ENCODE data around the gene ARMC8. TPM values are rescaled to one million over a fixed set of nuclear protein-coding genes. Genes with fewer than 3 reads are reported as not detected.

Gene ARMC8
- polyA plus RNA-seq, 1 donor from 2014 or later = 90.6 TPM

- no peak overlapping the region for H3K27ac ChIP-seq (ENCODE audit: low read length)
- H3K27me3 ChIP-seq (ENCODE audit: insufficient read depth, low read depth, low read length) = no peaks in the 10 kb centered on the region
- H2AFZ ChIP-seq (ENCODE audit: low read depth, low read length) = no peak overlapping the region
- no peaks in the 10 kb centered on the region for H3F3A ChIP-seq (ENCODE audit: insufficient read depth, low read length, poor library complexity, severe bottlenecking)
- H3K9me2 ChIP-seq (ENCODE audit: insufficient read depth, low read length) = no peaks in the 10 kb centered on the region
- no peak overlapping the region for H3K4me2 ChIP-seq (ENCODE audit: low read length)
- no peaks in the 10 kb centered on the region for H3K36me3 ChIP-seq (ENCODE audit: insufficient read depth, low read length)
- H3K4me3 ChIP-seq (ENCODE audit: low read length) = no peak overlapping the region
- H3K9ac ChIP-seq (ENCODE audit: low read length) = no peak overlapping the region
- TF ChIP-seq SMC3 (conservative IDR thresholded peaks at IDR 0.05; ENCODE audit: poor library complexity) (no peak), EP300 (conservative IDR thresholded peaks at IDR 0.05; ENCODE audit: poor library complexity, severe bottlenecking) (no peak), CTCF (IDR thresholded peaks at IDR 0.05; ENCODE audit: poor library complexity, severe bottlenecking) (no peak), TAF1 (IDR thresholded peaks at IDR 0.05; ENCODE audit: low read depth) (no peak), REST (IDR thresholded peaks at IDR 0.05; ENCODE audit: borderline replicate concordance) (no peak), POLR2AphosphoS5 (IDR thresholded peaks at IDR 0.05) (no peak), EZH2 (IDR thresholded peaks at IDR 0.05; ENCODE audit: borderline replicate concordance, insufficient read depth, low read length, poor library complexity, severe bottlenecking) (no peak), MXI1 (conservative IDR thresholded peaks at IDR 0.05; ENCODE audit: poor library complexity, severe bottlenecking) (no peak), RAD21 (conservative IDR thresholded peaks at IDR 0.05) (no peak)
- no peaks in the 10 kb centered on the region for H3K9me3 ChIP-seq (ENCODE audit: low read length)
- no peaks in the 10 kb centered on the region for H4K20me1 ChIP-seq (ENCODE audit: insufficient read depth)
- no peaks in the 10 kb centered on the region for H3K79me2 ChIP-seq (replicated peaks; ENCODE audit: insufficient read depth, low read length)
Measured at GRCh38 chr3:138281561-138281960, 94.5 kb downstream of the ARMC8 start.

- no peaks in the 10 kb centered on the region for H3K27me3 ChIP-seq (ENCODE audit: insufficient read depth, low read depth, low read length)
- no peak overlapping the region for H3K9ac ChIP-seq (ENCODE audit: low read length)
- H3K79me2 ChIP-seq (replicated peaks; ENCODE audit: insufficient read depth, low read length) = no peaks in the 10 kb centered on the region
- no peak overlapping the region for H3K27ac ChIP-seq (ENCODE audit: low read length)
- no peak overlapping the region for H2AFZ ChIP-seq (ENCODE audit: low read depth, low read length)
- H3K9me3 ChIP-seq (ENCODE audit: low read length) = no peaks in the 10 kb centered on the region
- H3K9me2 ChIP-seq (ENCODE audit: insufficient read depth, low read length) = no peaks in the 10 kb centered on the region
- TF ChIP-seq RAD21 (conservative IDR thresholded peaks at IDR 0.05) (no peak), REST (IDR thresholded peaks at IDR 0.05; ENCODE audit: borderline replicate concordance) (no peak), POLR2AphosphoS5 (IDR thresholded peaks at IDR 0.05) (no peak), CTCF (IDR thresholded peaks at IDR 0.05; ENCODE audit: poor library complexity, severe bottlenecking) (no peak), MXI1 (conservative IDR thresholded peaks at IDR 0.05; ENCODE audit: poor library complexity, severe bottlenecking) (no peak), EZH2 (IDR thresholded peaks at IDR 0.05; ENCODE audit: borderline replicate concordance, insufficient read depth, low read length, poor library complexity, severe bottlenecking) (no peak), TAF1 (IDR thresholded peaks at IDR 0.05; ENCODE audit: low read depth) (no peak), SMC3 (conservative IDR thresholded peaks at IDR 0.05; ENCODE audit: poor library complexity) (no peak), EP300 (conservative IDR thresholded peaks at IDR 0.05; ENCODE audit: poor library complexity, severe bottlenecking) (no peak)
- no peak overlapping the region for H3K4me2 ChIP-seq (ENCODE audit: low read length)
- H3K4me3 ChIP-seq (ENCODE audit: low read length) = no peak overlapping the region
- H3F3A ChIP-seq (ENCODE audit: insufficient read depth, low read length, poor library complexity, severe bottlenecking) = no peaks in the 10 kb centered on the region
- no peaks in the 10 kb centered on the region for H4K20me1 ChIP-seq (ENCODE audit: insufficient read depth)
- H3K36me3 ChIP-seq (ENCODE audit: insufficient read depth, low read length) = no peaks in the 10 kb centered on the region
Measured at GRCh38 chr3:138282836-138283235, 95.7 kb downstream of the ARMC8 start.
